ENCODE data around the gene PF4V1. TPM values are rescaled to one million over a fixed set of nuclear protein-coding genes. Genes with fewer than 3 reads are reported as not detected.

PF4V1 gene
- total and polyA plus RNA-seq, 7 donors: not detected

DNA sequence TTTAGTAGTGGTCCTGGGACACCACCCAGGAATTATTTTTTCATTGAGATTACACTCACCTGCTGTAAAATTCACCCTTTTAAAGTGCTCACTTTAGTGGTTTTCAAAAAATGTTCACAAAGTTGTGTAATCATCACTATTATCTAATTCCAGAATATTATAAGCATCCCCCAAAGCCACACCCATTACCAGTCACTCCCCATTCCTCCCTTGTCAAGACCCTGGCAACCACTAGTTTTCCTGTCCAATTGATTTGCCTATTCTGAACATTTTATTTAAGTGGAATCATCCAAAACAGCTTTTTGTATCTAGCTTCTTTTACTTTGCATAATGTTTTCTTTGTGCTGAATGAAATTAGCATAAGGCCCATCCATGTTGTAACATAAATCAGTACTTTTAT is 29.3 kb upstream of the PF4V1 start:
- H3K4me3 ChIP-seq: no peak overlapping the region
- TF ChIP-seq CTCF (IDR thresholded peaks at IDR 0.05) (no peak), POLR2AphosphoS5 (IDR thresholded peaks at IDR 0.05) (no peak), POLR2A (IDR thresholded peaks at IDR 0.05) (no peak), EP300 (IDR thresholded peaks at IDR 0.05) (no peak)
- H3K9me3 ChIP-seq: no peaks in the 10 kb centered on the region
- no peaks in the 10 kb centered on the region for H3K36me3 ChIP-seq
- no peak for DNase-seq
- intact Hi-C loops (cut with DNase I): no loop called here
- no peak overlapping the region for H3K27ac ChIP-seq
- no peaks in the 10 kb centered on the region for H3K27me3 ChIP-seq
- H3K4me1 ChIP-seq: no peaks in the 10 kb centered on the region

- intact Hi-C loops (cut with DNase I): no loop called here
- Histone ChIP-seq H3K27ac (no peak overlapping the region), H3K36me3 (no peaks in the 10 kb centered on the region), H3K27me3 (no peaks in the 10 kb centered on the region), H3K9me3 (no peaks in the 10 kb centered on the region), H3K4me1 (no peaks in the 10 kb centered on the region), H3K4me3 (no peak overlapping the region)
- 57 to 85% methylated on average over 3 of the region's 3 CpGs for WGBS, 2 donors
- TF ChIP-seq POLR2AphosphoS5 (IDR thresholded peaks at IDR 0.05): no peak
- TF ChIP-seq CTCF (IDR thresholded peaks at IDR 0.05): no peak
- TF ChIP-seq POLR2A (IDR thresholded peaks at IDR 0.05): no peak
- TF ChIP-seq EP300 (IDR thresholded peaks at IDR 0.05): no peak
- no peak for DNase-seq
Measured at GRCh38 chr4:73828956-73829355, 24.1 kb upstream of the PF4V1 start.

- DNase-seq: no peak
- Histone ChIP-seq H3K4me1 (peaks cover 0 to 5% (median 4%) of the 10 kb centered on the region in 4 donors), H3K9me3 (no peaks in the 10 kb centered on the region), H3K27me3 (no peaks in the 10 kb centered on the region), H3K36me3 (no peaks in the 10 kb centered on the region), H3K27ac (no peak overlapping the region), H3K4me3 (no peak overlapping the region)
- intact Hi-C loops (cut with DNase I): no loop called here
- TF ChIP-seq EP300 (IDR thresholded peaks at IDR 0.05) (no peak), POLR2A (IDR thresholded peaks at IDR 0.05) (no peak), CTCF (IDR thresholded peaks at IDR 0.05) (no peak), POLR2AphosphoS5 (IDR thresholded peaks at IDR 0.05) (no peak)
- 67 to 80% methylated on average over 2 of the region's 2 CpGs for WGBS, 2 donors
Measured at GRCh38 chr4:73831569-73831968, 21.5 kb upstream of the PF4V1 start.

GRCh38 chr4:73832651-73833237 is 20.4 kb upstream of the PF4V1 start:
- peaks cover 0 to 3% (median 0%) of the 10 kb centered on the region in 3 donors for H3K27me3 ChIP-seq
- TF ChIP-seq POLR2AphosphoS5 (IDR thresholded peaks at IDR 0.05): no peak
- TF ChIP-seq POLR2A (IDR thresholded peaks at IDR 0.05): no peak
- TF ChIP-seq EP300 (IDR thresholded peaks at IDR 0.05): no peak
- TF ChIP-seq CTCF (IDR thresholded peaks at IDR 0.05): no peak
- no peak overlapping the region for H3K27ac ChIP-seq
- DNase-seq: no peak
- H3K4me3 ChIP-seq: no peak overlapping the region
- no peaks in the 10 kb centered on the region for H3K36me3 ChIP-seq
- WGBS, 2 donors: 78 to 88% methylated on average over 1 of the region's 1 CpG
- peaks cover 0 to 12% (median 11%) of the 10 kb centered on the region in 4 donors for H3K4me1 ChIP-seq
- no peaks in the 10 kb centered on the region for H3K9me3 ChIP-seq
- intact Hi-C loops (cut with DNase I): no loop called here
